MM.1S (cell line): ENCODE results near the gene SULT1A3.
"Not testable (repeated sequence)": the region's sequence is repeated elsewhere in the genome, so short reads cannot be mapped to it uniquely, and the experiment has no call there.

Source experiments
- DNase-seq: peaks from one replicate; pipeline ENCODE4 v3.0.0-alpha.2; 2015
- H2AFZ ChIP-seq: fragments of 300-600 bp; sonication (generic); 2 replicates; pipeline ENCODE4 v1.6.0; 2016; ENCODE audit warnings: antibody characterized with exemption, low read length
- H3F3A ChIP-seq: fragments of 300-600 bp; sonication (generic); 2 replicates; pipeline ENCODE4 v1.6.1; 2016; ENCODE audit warnings: mild to moderate bottlenecking, antibody characterized with exemption, low read length, moderate library complexity, mixed read lengths; ENCODE audit not compliant: insufficient read depth
- H3K27ac ChIP-seq: fragments of 300-600 bp; sonication (generic); 2 replicates; pipeline ENCODE4 v1.5.1; 2016; ENCODE audit warnings: mild to moderate bottlenecking, low read length
- H3K27me3 ChIP-seq: fragments of 300-600 bp; sonication (generic); replicated peaks from 2 replicates; pipeline ENCODE4 v1.6.0; 2016; ENCODE audit warnings: low read length; ENCODE audit not compliant: insufficient read depth
- H3K36me3 ChIP-seq: fragments of 300-600 bp; sonication (generic); replicated peaks from 2 replicates; pipeline ENCODE4 v1.6.1; 2016; ENCODE audit warnings: mild to moderate bottlenecking, low read length, mixed read lengths; ENCODE audit not compliant: insufficient read depth
- H3K4me1 ChIP-seq: fragments of 300-600 bp; sonication (generic); 2 replicates; pipeline ENCODE4 v1.6.1; 2016; ENCODE audit warnings: low read length, mixed read lengths
- H3K4me2 ChIP-seq: fragments of 300-600 bp; sonication (generic); 2 replicates; pipeline ENCODE4 v1.6.0; 2016; ENCODE audit warnings: low read depth, low read length
- H3K4me3 ChIP-seq: fragments of 300-600 bp; sonication (generic); 2 replicates; pipeline ENCODE4 v1.5.1; 2016; ENCODE audit warnings: low read length, mixed read lengths
- H3K79me2 ChIP-seq: fragments of 300-600 bp; sonication (generic); 2 replicates; pipeline ENCODE4 v1.6.1; 2016; ENCODE audit warnings: mixed run types, low read length, mixed read lengths
- H3K9ac ChIP-seq: fragments of 300-600 bp; sonication (generic); 2 replicates; pipeline ENCODE4 v1.6.1; 2016; ENCODE audit warnings: low read length, mixed read lengths
- H3K9me2 ChIP-seq: fragments of 300-600 bp; sonication (generic); replicated peaks from 2 replicates; pipeline ENCODE4 v1.6.1; 2016; ENCODE audit warnings: mild to moderate bottlenecking, low read length, mixed read lengths; ENCODE audit not compliant: insufficient read depth
- H3K9me3 ChIP-seq: fragments of 300-600 bp; sonication (generic); replicated peaks from 2 replicates; pipeline ENCODE4 v1.6.1; 2016; ENCODE audit warnings: mild to moderate bottlenecking, low read length, mixed read lengths; ENCODE audit not compliant: insufficient read depth
- H4K20me1 ChIP-seq: fragments of 300-600 bp; sonication (generic); 2 replicates; pipeline ENCODE4 v1.6.1; 2016; ENCODE audit warnings: mild to moderate bottlenecking, low read length, moderate library complexity, mixed read lengths; ENCODE audit not compliant: insufficient read depth

Gene SULT1A3

GRCh38 chr16:30193615-30194014 lies 5.4 kb upstream of the SULT1A3 start, which contains the start of the genes BOLA2B and SLX1A:
BOLA2B (minus strand) TSS chr16:30193666; CDS start chr16:30193595, 71 bp downstream.
SLX1A (plus strand) TSS chr16:30193875; CDS start chr16:30194085, 210 bp downstream.
- not testable (repeated sequence) for H3K4me2 ChIP-seq, H3K9ac ChIP-seq, H2AFZ ChIP-seq, H3K9me2 ChIP-seq, H3K36me3 ChIP-seq, H3K27me3 ChIP-seq, H3K4me1 ChIP-seq, H3K27ac ChIP-seq, DNase-seq, H3K9me3 ChIP-seq, H3F3A ChIP-seq, H3K79me2 ChIP-seq, H4K20me1 ChIP-seq
- H3K4me3 ChIP-seq: peak within 1 kb of the TSS; percentile 41; the same call in 1 of the 2 replicates

GRCh38 chr16:30194172-30194925 lies 4.7 kb upstream of the SULT1A3 start:
- not testable (repeated sequence) for H3K36me3 ChIP-seq, H3K79me2 ChIP-seq, H3K9ac ChIP-seq, H3K27ac ChIP-seq, H3K4me2 ChIP-seq, H3K9me2 ChIP-seq, H3K27me3 ChIP-seq, H2AFZ ChIP-seq, H3K4me1 ChIP-seq, H4K20me1 ChIP-seq, DNase-seq, H3F3A ChIP-seq, H3K9me3 ChIP-seq
- peak overlapping the region; percentile 41; the same call in 1 of the 2 replicates for H3K4me3 ChIP-seq

GRCh38 chr16:30197001-30197400 lies 2.1 kb upstream of the SULT1A3 start:
- H3K9ac ChIP-seq, DNase-seq, H3F3A ChIP-seq, H2AFZ ChIP-seq, H3K9me3 ChIP-seq, H3K4me1 ChIP-seq, H4K20me1 ChIP-seq, H3K27ac ChIP-seq, H3K9me2 ChIP-seq, H3K36me3 ChIP-seq, H3K4me2 ChIP-seq, H3K4me3 ChIP-seq, H3K27me3 ChIP-seq, H3K79me2 ChIP-seq: not testable (repeated sequence)

GRCh38 chr16:30199608-30200343 lies 721 bp downstream of the SULT1A3 start:
- H2AFZ ChIP-seq, H3K4me3 ChIP-seq, H3K9me3 ChIP-seq, H3K9ac ChIP-seq, H3K36me3 ChIP-seq, H3K27me3 ChIP-seq, H3K4me2 ChIP-seq, H3K79me2 ChIP-seq, H3K27ac ChIP-seq, H4K20me1 ChIP-seq, H3K9me2 ChIP-seq, DNase-seq, H3K4me1 ChIP-seq, H3F3A ChIP-seq: not testable (repeated sequence)

- not testable (repeated sequence) for H3K9me3 ChIP-seq, H3K27ac ChIP-seq, H3K4me1 ChIP-seq, H3K9ac ChIP-seq, H3F3A ChIP-seq, H2AFZ ChIP-seq, DNase-seq, H3K27me3 ChIP-seq, H3K9me2 ChIP-seq, H3K79me2 ChIP-seq, H4K20me1 ChIP-seq, H3K36me3 ChIP-seq
- Histone ChIP-seq H3K4me2 (peak overlapping the region; percentile 55; the same call in 1 of the 2 replicates), H3K4me3 (peak overlapping the region; percentile 56)
These were observed 6.6 kb downstream of the SULT1A3 start for GRCh38 chr16:30205541-30206236.

- not testable (repeated sequence) for H3K4me1 ChIP-seq, H3K79me2 ChIP-seq, H3K9me2 ChIP-seq, H4K20me1 ChIP-seq, H3F3A ChIP-seq, H3K9ac ChIP-seq, H3K27me3 ChIP-seq, H3K9me3 ChIP-seq, H3K36me3 ChIP-seq, DNase-seq, H2AFZ ChIP-seq, H3K27ac ChIP-seq
- peak overlapping the region; percentile 56 for H3K4me3 ChIP-seq
- H3K4me2 ChIP-seq: peak overlapping the region; percentile 55; the same call in 1 of the 2 replicates
These were observed 7.2 kb downstream of the SULT1A3 start for GRCh38 chr16:30206252-30206651.

GRCh38 chr16:30207063-30207704 lies 8.1 kb downstream of the SULT1A3 start:
- not testable (repeated sequence) for H3K27me3 ChIP-seq, H3K27ac ChIP-seq, H3K4me3 ChIP-seq, DNase-seq, H2AFZ ChIP-seq, H3K4me1 ChIP-seq, H3K9me3 ChIP-seq, H3F3A ChIP-seq, H3K79me2 ChIP-seq, H4K20me1 ChIP-seq, H3K9me2 ChIP-seq, H3K9ac ChIP-seq, H3K36me3 ChIP-seq, H3K4me2 ChIP-seq
